Natural killer cell (primary cell): Measurements from ENCODE around the gene SCFD2. TPM values are rescaled to one million over a fixed set of nuclear protein-coding genes. Genes with fewer than 3 reads are reported as not detected.

Source experiments
- ATAC-seq, 3 donors: fragments of 150-1000 bp in 2 of 3; fragments of 200-7000 bp in 1 of 3; cut with Tn5 transposase; 1 replicate in 1 of 3; 2 replicates in 2 of 3; pipeline ENCODE4 v1.10.0; 2021; ENCODE audit warnings: mild to moderate bottlenecking in 2 of 3, moderate library complexity in 2 of 3
- DNase-seq, 2 donors: peaks; one replicate each; pipeline versions ENCODE4 v3.0.0 to v3.0.0-alpha.2; 2013 to 2021; ENCODE audit warnings: mixed read lengths in 1 of 2
- H3K27ac ChIP-seq: one replicate; pipeline ENCODE4 v1.5.1; 2013; ENCODE audit warnings: mild to moderate bottlenecking, low read length
- H3K27me3 ChIP-seq: one replicate; pipeline ENCODE4 v1.6.1; 2013; ENCODE audit warnings: low read length; ENCODE audit not compliant: control insufficient read depth, insufficient read depth
- H3K36me3 ChIP-seq: one replicate; pipeline ENCODE4 v1.6.1; 2013; ENCODE audit warnings: low read length; ENCODE audit not compliant: control insufficient read depth, insufficient read depth
- H3K4me1 ChIP-seq: one replicate; pipeline ENCODE4 v1.6.1; 2013; ENCODE audit warnings: low read length; ENCODE audit not compliant: control insufficient read depth, insufficient read depth
- H3K4me3 ChIP-seq: one replicate; pipeline ENCODE4 v1.5.1; 2013; ENCODE audit warnings: low read length
- H3K9me3 ChIP-seq: one replicate; pipeline ENCODE4 v1.6.1; 2013; ENCODE audit warnings: low read length; ENCODE audit not compliant: control insufficient read depth, insufficient read depth
- H3K27ac Mint-ChIP-seq, 2 donors: one replicate each; pipeline ENCODE4 v1.8.0; 2022; ENCODE audit warnings: mild to moderate bottlenecking in 2 of 2, mixed read lengths in 2 of 2, moderate library complexity in 1 of 2
- H3K27me3 Mint-ChIP-seq, 2 donors: one replicate each; pipeline ENCODE4 v1.8.0; 2022; ENCODE audit warnings: low read depth in 2 of 2, mixed read lengths in 2 of 2
- H3K36me3 Mint-ChIP-seq: one replicate; pipeline ENCODE4 v1.8.0; 2022; ENCODE audit warnings: mixed read lengths
- H3K4me1 Mint-ChIP-seq, 2 donors: one replicate each; pipeline ENCODE4 v1.8.0; 2022; ENCODE audit warnings: mixed read lengths in 2 of 2
- H3K4me3 Mint-ChIP-seq: one replicate; pipeline ENCODE4 v1.8.0; 2022; ENCODE audit warnings: mild to moderate bottlenecking, moderate library complexity, mixed read lengths
- H3K9me3 Mint-ChIP-seq, 2 donors: one replicate each; pipeline ENCODE4 v1.8.0; 2022; ENCODE audit warnings: mixed read lengths in 2 of 2
- whole genome bisulfite sequencing: methylation state at CpG from one replicate; pipeline ENCODE4 v1.1.7; 2013; ENCODE audit warnings: missing lambda C conversion rate; ENCODE audit not compliant: insufficient coverage; 5-methylcytosine and 5-hydroxymethylcytosine counted together
- intact Hi-C: fragments of 100-400 bp; cut with micrococcal nuclease; formaldehyde crosslinking; loops from one replicate; pipeline ENCODE4 v1.14.2; 2022
- total RNA-seq, 4 donors: library from RNA; stranded (reverse); fragments of 120-200 nt in 1 of 4; gene quantifications; one replicate each; pipeline versions ENCODE4 v1.2.3 to v1.2.4, GENCODE V29; 2013 to 2022
- TF ChIP-seq, protein P1 (sequence below): fragments of 200-600 bp; IDR thresholded peaks from one replicate; pipeline ENCODE4 v1.8.0; 2022; ENCODE audit warnings: antibody characterized with exemption

SCFD2 gene
- total RNA-seq, 3 donors from 2014 or later (not counting 1 experiment from before 2014, with no cell fraction given): 26.4 to 29.4 (median 28.9) TPM

GRCh38 chr4:52846502-52846901 lies 519.4 kb downstream of the SCFD2 start:
- Mint-ChIP-seq H3K4me3 (no peak overlapping the region), H3K9me3 (no peaks in the 10 kb centered on the region), H3K36me3 (no peaks in the 10 kb centered on the region), H3K27ac (no peak overlapping the region), H3K27me3 (no peaks in the 10 kb centered on the region), H3K4me1 (no peaks in the 10 kb centered on the region)
- ATAC-seq (no peak), DNase-seq (no peak)
- H3K4me3 ChIP-seq: no peak overlapping the region
- no peaks in the 10 kb centered on the region for H3K36me3 ChIP-seq
- no peak overlapping the region for H3K27ac ChIP-seq
- intact Hi-C loops: no loop called here
- 90% methylated on average over 2 of the region's 2 CpGs for WGBS
- no peaks in the 10 kb centered on the region for H3K4me1 ChIP-seq
- TF ChIP-seq, protein P1, sequence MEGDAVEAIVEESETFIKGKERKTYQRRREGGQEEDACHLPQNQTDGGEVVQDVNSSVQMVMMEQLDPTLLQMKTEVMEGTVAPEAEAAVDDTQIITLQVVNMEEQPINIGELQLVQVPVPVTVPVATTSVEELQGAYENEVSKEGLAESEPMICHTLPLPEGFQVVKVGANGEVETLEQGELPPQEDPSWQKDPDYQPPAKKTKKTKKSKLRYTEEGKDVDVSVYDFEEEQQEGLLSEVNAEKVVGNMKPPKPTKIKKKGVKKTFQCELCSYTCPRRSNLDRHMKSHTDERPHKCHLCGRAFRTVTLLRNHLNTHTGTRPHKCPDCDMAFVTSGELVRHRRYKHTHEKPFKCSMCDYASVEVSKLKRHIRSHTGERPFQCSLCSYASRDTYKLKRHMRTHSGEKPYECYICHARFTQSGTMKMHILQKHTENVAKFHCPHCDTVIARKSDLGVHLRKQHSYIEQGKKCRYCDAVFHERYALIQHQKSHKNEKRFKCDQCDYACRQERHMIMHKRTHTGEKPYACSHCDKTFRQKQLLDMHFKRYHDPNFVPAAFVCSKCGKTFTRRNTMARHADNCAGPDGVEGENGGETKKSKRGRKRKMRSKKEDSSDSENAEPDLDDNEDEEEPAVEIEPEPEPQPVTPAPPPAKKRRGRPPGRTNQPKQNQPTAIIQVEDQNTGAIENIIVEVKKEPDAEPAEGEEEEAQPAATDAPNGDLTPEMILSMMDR: no peak
- no peaks in the 10 kb centered on the region for H3K9me3 ChIP-seq
- H3K27me3 ChIP-seq: no peaks in the 10 kb centered on the region

GRCh38 chr4:52844596-52844995 lies 521.3 kb downstream of the SCFD2 start:
- no peak for ATAC-seq
- intact Hi-C loops: no loop called here
- 92% methylated on average over 2 of the region's 2 CpGs for WGBS
- no peaks in the 10 kb centered on the region for H3K4me1 Mint-ChIP-seq
- TF ChIP-seq, protein P1: no peak
- Histone ChIP-seq H3K27ac (no peak overlapping the region), H3K9me3 (no peaks in the 10 kb centered on the region), H3K4me1 (no peaks in the 10 kb centered on the region), H3K27me3 (no peaks in the 10 kb centered on the region), H3K36me3 (no peaks in the 10 kb centered on the region), H3K4me3 (no peak overlapping the region)
- no peak overlapping the region for H3K4me3 Mint-ChIP-seq
- H3K36me3 Mint-ChIP-seq: no peaks in the 10 kb centered on the region
- no peak for DNase-seq
- no peaks in the 10 kb centered on the region for H3K9me3 Mint-ChIP-seq
- H3K27ac Mint-ChIP-seq: no peak overlapping the region
- H3K27me3 Mint-ChIP-seq: no peaks in the 10 kb centered on the region

DNA sequence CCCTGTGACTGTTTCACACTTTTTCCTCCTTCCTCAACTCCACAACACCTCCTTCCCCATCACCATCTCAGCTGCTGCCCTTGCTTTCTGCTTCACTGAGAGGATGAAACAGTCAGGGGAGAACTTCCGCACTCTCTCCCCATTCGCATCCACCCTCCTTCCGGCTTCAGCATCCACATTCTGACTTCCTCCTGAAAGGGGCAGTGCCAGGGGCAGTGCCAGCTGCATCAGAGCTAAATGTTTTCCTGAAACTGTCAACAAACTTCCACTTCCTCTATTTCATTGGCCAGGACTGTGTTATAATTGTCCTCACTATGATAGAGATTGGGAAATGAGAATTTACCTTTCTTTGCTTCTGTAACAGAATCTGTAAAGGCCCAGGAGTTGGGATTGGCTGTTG lies 521.9 kb downstream of the SCFD2 start:
- no peaks in the 10 kb centered on the region for H3K36me3 ChIP-seq
- Mint-ChIP-seq H3K27ac (no peak overlapping the region), H3K4me3 (no peak overlapping the region), H3K9me3 (no peaks in the 10 kb centered on the region), H3K36me3 (no peaks in the 10 kb centered on the region), H3K4me1 (no peaks in the 10 kb centered on the region), H3K27me3 (no peaks in the 10 kb centered on the region)
- ATAC-seq (no peak), DNase-seq (no peak)
- H3K9me3 ChIP-seq: no peaks in the 10 kb centered on the region
- WGBS: 25% methylated on average over 3 of the region's 3 CpGs
- no peak overlapping the region for H3K4me3 ChIP-seq
- no peaks in the 10 kb centered on the region for H3K4me1 ChIP-seq
- TF ChIP-seq, protein P1: no peak
- no peaks in the 10 kb centered on the region for H3K27me3 ChIP-seq
- intact Hi-C loops: no loop called here
- no peak overlapping the region for H3K27ac ChIP-seq

- TF ChIP-seq, protein P1: no peak
- H3K36me3 Mint-ChIP-seq: no peaks in the 10 kb centered on the region
- no peak overlapping the region for H3K4me3 Mint-ChIP-seq
- 80% methylated on average over 1 of the region's 2 CpGs for WGBS
- H3K36me3 ChIP-seq: no peaks in the 10 kb centered on the region
- no peaks in the 10 kb centered on the region for H3K27me3 ChIP-seq
- H3K9me3 ChIP-seq: no peaks in the 10 kb centered on the region
- no peak overlapping the region for H3K27ac Mint-ChIP-seq
- H3K4me1 ChIP-seq: no peaks in the 10 kb centered on the region
- no peaks in the 10 kb centered on the region for H3K9me3 Mint-ChIP-seq
- intact Hi-C loops: no loop called here
- no peak overlapping the region for H3K4me3 ChIP-seq
- ATAC-seq (no peak), DNase-seq (no peak)
- no peak overlapping the region for H3K27ac ChIP-seq
- no peaks in the 10 kb centered on the region for H3K4me1 Mint-ChIP-seq
- no peaks in the 10 kb centered on the region for H3K27me3 Mint-ChIP-seq
Observed at GRCh38 chr4:52843351-52843750, 522.5 kb downstream of the SCFD2 start.
